K562 (cell line): ENCODE results near the gene TRAPPC8. TPM values are rescaled to one million over a fixed set of nuclear protein-coding genes. Genes with fewer than 3 reads are reported as not detected.

Experiments used
- DPF2 ChIP-seq: fragments of 450-650 bp; IDR thresholded peaks from 2 replicates; pipeline ENCODE4 v1.6.1; 2016
- MCM2 ChIP-seq: fragments of 450-650 bp; IDR thresholded peaks from 2 replicates; pipeline ENCODE4 v1.6.1; 2017; ENCODE audit warnings: low read depth, mild to moderate bottlenecking
- ZNF780A ChIP-seq: fragments of 250-450 bp; sonication (Bioruptor Pico); IDR thresholded peaks from 2 replicates; pipeline ENCODE4 v1.5.0; 2021; ENCODE audit warnings: mild to moderate bottlenecking
- polyA plus RNA-seq, 8 experiments: library from polyadenylated mRNA; depleted of rRNA in 4 of 8; stranded (reverse) in 5 of 8; unstranded in 3 of 8; fragments of >200 nt; fragmentation: Nextera tagmentation in 2 of 8; fragmentation: Illumina TruSeq in 1 of 8; extraction: Ambion mirVana in 2 of 8; extraction: Trizol in 1 of 8; gene quantifications; 2 replicates each; pipeline versions ENCODE4 v1.2.1 to v1.2.3, GENCODE V29; 2011 to 2014; ENCODE audit warnings: inconsistent platforms in 1 of 8, missing spikeins in 1 of 8
- total RNA-seq, 7 experiments: library from RNA; depleted of rRNA in 6 of 7; stranded (reverse); fragments of >200 nt in 6 of 7; fragmentation: Illumina TruSeq in 2 of 7; extraction: Trizol in 2 of 7; gene quantifications; 2 replicates each; pipeline versions ENCODE4 v1.2.1 to v1.2.3, GENCODE V29; 2011 to 2021; ENCODE audit warnings: low replicate concordance in 1 of 7
- TF ChIP-seq, protein P1 (sequence below): fragments of 250-450 bp; sonication (Bioruptor Pico); IDR thresholded peaks from 2 replicates; pipeline ENCODE4 v1.4.0; 2020
- TF ChIP-seq, protein P2 (sequence below): fragments of 450-650 bp; formaldehyde crosslinking; IDR thresholded peaks from 2 replicates; pipeline ENCODE4 v1.4.0; 2020; ENCODE audit warnings: mild to moderate bottlenecking, moderate library complexity
- TF ChIP-seq, protein P3 (sequence below), 2 experiments: fragments of 450-650 bp; conservative IDR thresholded peaks; 2 replicates each; pipeline ENCODE4 v1.6.1; 2017; ENCODE audit warnings: mild to moderate bottlenecking in 2 of 2, moderate library complexity in 2 of 2

Gene TRAPPC8
- total and polyA plus RNA-seq, 9 of the 15 experiments (the other 6 are each of a cell fraction or from before 2014, with no cell fraction given): 20.1 to 111 (median 35.6) TPM

DNA sequence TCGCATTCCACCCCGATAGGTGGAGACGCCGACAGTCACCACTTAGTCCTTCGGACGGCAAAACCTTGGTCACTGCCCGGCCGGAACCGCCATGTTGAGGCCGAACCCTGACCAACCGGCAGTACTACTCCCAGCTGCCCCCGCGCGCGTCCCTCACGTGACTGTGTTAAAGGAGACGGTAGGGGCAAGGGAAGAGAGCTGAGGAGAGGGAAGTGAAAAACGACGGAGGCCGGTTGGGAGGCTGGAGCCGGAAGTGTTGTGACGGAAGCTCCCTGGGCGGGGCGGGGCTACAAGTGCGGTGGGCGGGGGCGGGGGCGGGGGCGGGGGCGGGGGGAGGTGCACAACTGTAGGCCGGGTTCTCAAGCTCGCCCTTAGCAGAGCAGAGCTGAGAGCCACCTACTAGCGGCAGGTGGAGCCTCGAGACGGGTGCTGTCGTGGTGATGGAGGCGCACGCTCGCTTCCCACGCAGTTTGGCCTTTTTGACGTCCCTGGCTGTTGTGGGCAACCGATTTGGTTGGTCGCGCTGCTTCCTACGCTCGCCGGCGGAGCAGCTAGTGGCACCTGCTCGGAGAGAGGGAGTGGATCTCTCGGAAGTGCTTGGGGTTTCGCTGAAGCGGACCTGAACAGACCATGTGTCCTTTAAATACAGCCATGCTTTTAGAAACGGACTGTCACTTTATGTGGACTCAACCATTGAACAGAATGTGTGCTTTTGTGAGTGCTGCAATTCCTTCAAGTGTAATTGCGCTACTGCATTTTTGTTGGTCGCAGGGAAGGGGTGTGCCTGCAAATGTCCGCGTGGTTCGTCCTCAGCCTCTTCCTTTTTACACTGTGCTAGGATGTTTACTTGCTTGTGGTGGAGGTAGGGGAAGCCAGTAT is at the start of gene TRAPPC8 (continued):
- TF ChIP-seq ZNF780A (CRISPR knock-in tag) (no peak), DPF2 (peak; percentile 42), MCM2 (no peak)
- TF ChIP-seq, protein P1, sequence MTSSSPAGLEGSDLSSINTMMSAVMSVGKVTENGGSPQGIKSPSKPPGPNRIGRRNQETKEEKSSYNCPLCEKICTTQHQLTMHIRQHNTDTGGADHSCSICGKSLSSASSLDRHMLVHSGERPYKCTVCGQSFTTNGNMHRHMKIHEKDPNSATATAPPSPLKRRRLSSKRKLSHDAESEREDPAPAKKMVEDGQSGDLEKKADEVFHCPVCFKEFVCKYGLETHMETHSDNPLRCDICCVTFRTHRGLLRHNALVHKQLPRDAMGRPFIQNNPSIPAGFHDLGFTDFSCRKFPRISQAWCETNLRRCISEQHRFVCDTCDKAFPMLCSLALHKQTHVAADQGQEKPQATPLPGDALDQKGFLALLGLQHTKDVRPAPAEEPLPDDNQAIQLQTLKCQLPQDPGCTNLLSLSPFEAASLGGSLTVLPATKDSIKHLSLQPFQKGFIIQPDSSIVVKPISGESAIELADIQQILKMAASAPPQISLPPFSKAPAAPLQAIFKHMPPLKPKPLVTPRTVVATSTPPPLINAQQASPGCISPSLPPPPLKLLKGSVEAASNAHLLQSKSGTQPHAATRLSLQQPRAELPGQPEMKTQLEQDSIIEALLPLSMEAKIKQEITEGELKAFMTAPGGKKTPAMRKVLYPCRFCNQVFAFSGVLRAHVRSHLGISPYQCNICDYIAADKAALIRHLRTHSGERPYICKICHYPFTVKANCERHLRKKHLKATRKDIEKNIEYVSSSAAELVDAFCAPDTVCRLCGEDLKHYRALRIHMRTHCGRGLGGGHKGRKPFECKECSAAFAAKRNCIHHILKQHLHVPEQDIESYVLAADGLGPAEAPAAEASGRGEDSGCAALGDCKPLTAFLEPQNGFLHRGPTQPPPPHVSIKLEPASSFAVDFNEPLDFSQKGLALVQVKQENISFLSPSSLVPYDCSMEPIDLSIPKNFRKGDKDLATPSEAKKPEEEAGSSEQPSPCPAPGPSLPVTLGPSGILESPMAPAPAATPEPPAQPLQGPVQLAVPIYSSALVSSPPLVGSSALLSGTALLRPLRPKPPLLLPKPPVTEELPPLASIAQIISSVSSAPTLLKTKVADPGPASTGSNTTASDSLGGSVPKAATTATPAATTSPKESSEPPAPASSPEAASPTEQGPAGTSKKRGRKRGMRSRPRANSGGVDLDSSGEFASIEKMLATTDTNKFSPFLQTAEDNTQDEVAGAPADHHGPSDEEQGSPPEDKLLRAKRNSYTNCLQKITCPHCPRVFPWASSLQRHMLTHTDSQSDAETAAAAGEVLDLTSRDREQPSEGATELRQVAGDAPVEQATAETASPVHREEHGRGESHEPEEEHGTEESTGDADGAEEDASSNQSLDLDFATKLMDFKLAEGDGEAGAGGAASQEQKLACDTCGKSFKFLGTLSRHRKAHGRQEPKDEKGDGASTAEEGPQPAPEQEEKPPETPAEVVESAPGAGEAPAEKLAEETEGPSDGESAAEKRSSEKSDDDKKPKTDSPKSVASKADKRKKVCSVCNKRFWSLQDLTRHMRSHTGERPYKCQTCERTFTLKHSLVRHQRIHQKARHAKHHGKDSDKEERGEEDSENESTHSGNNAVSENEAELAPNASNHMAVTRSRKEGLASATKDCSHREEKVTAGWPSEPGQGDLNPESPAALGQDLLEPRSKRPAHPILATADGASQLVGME (CRISPR knock-in tag): peak; percentile 81
- TF ChIP-seq, protein P2, sequence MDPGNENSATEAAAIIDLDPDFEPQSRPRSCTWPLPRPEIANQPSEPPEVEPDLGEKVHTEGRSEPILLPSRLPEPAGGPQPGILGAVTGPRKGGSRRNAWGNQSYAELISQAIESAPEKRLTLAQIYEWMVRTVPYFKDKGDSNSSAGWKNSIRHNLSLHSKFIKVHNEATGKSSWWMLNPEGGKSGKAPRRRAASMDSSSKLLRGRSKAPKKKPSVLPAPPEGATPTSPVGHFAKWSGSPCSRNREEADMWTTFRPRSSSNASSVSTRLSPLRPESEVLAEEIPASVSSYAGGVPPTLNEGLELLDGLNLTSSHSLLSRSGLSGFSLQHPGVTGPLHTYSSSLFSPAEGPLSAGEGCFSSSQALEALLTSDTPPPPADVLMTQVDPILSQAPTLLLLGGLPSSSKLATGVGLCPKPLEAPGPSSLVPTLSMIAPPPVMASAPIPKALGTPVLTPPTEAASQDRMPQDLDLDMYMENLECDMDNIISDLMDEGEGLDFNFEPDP (CRISPR knock-in tag): no peak
- TF ChIP-seq, protein P3, sequence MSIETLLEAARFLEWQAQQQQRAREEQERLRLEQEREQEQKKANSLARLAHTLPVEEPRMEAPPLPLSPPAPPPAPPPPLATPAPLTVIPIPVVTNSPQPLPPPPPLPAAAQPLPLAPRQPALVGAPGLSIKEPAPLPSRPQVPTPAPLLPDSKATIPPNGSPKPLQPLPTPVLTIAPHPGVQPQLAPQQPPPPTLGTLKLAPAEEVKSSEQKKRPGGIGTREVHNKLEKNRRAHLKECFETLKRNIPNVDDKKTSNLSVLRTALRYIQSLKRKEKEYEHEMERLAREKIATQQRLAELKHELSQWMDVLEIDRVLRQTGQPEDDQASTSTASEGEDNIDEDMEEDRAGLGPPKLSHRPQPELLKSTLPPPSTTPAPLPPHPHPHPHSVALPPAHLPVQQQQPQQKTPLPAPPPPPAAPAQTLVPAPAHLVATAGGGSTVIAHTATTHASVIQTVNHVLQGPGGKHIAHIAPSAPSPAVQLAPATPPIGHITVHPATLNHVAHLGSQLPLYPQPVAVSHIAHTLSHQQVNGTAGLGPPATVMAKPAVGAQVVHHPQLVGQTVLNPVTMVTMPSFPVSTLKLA (conservative IDR thresholded peaks at IDR 0.05): peak; percentile 78 to 90
